Lower lobe of right lung (tissue), 2 donors: ENCODE results near the gene DLEC1. TPM values are rescaled to one million over a fixed set of nuclear protein-coding genes. Genes with fewer than 3 reads are reported as not detected.

Source experiments
- ATAC-seq, 2 donors: fragments of 200-7000 bp; cut with Tn5 transposase; one replicate each; pipeline ENCODE4 v1.9.1; 2020 to 2022; ENCODE audit warnings: mild to moderate bottlenecking in 2 of 2, moderate library complexity in 2 of 2
- DNase-seq: peaks from one replicate; pipeline ENCODE4 v3.0.0-alpha.2; 2020
- H3K27ac ChIP-seq: fragments of 200-600 bp; one replicate; pipeline ENCODE4 v1.8.0; 2022
- H3K27me3 ChIP-seq: fragments of 200-600 bp; one replicate; pipeline ENCODE4 v1.8.0; 2022; ENCODE audit warnings: low read depth
- H3K36me3 ChIP-seq: fragments of 200-600 bp; one replicate; pipeline ENCODE4 v1.8.0; 2022; ENCODE audit warnings: mild to moderate bottlenecking
- H3K4me1 ChIP-seq: fragments of 200-600 bp; one replicate; pipeline ENCODE4 v1.8.0; 2022
- H3K4me3 ChIP-seq: fragments of 200-600 bp; one replicate; pipeline ENCODE4 v1.8.0; 2022; ENCODE audit warnings: mild to moderate bottlenecking
- H3K9me3 ChIP-seq: fragments of 200-600 bp; one replicate; pipeline ENCODE4 v1.8.0; 2022
- intact Hi-C: fragments of 100-400 bp; cut with DNase I; formaldehyde crosslinking; loops from one replicate; pipeline ENCODE4 v1.11.0; 2022
- total RNA-seq: library from RNA; stranded (reverse); fragmentation: NEBNext Ultra II Directional; extraction: Animal tissue kit (Norgen Biotek cat#: 25700); gene quantifications from one replicate; pipeline ENCODE4 v1.2.1, GENCODE V29; 2021
- TF ChIP-seq, protein P1 (sequence below): fragments of 200-600 bp; IDR thresholded peaks from one replicate; pipeline ENCODE4 v1.8.0; 2022; ENCODE audit warnings: antibody characterized with exemption, mild to moderate bottlenecking
- donor health status: DM: no; HTN: yes; CAD: no; lungs with severe emphysema.

Gene DLEC1
- total RNA-seq, 1 donor from 2014 or later, result 15.0 TPM

DNA sequence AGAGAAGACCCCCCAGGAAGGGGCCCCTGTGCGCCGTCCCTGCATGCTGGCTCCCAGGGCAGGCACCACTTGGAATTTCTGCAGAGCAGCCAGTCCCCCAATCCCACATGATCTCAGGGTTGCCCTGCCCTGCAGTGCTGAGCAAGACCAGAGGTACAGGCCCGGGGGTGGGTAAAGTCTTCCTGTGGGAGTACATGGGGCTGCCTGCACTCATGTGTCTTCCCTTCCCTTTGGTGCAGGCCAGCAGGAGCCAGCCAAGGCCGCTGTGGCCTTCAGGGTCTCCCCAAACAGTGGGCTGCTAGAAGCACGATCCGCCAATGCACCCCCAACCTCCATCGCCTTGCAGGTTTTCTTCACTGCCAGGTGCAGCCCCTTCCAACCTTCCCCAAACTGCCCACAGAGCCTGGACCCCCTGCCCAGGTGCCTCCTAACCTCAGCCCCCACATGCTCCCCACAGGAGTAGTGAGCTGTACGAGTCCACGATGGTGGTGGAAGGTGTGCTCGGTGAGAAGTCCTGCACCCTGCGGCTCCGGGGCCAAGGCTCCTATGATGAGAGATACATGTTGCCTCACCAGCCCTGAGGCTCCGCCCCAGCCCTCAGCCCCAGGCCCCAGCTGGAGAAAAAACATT lies 82.9 kb downstream of the DLEC1 start:
- intact Hi-C loops, result no loop called here
- no peak overlapping the region for H3K27ac ChIP-seq
- peaks cover 85% of the 10 kb centered on the region for H3K36me3 ChIP-seq
- peaks cover 8% of the 10 kb centered on the region for H3K4me1 ChIP-seq
- H3K27me3 ChIP-seq, result no peaks in the 10 kb centered on the region
- no peak for ATAC-seq
- H3K4me3 ChIP-seq, result no peak overlapping the region
- TF ChIP-seq, protein P1, sequence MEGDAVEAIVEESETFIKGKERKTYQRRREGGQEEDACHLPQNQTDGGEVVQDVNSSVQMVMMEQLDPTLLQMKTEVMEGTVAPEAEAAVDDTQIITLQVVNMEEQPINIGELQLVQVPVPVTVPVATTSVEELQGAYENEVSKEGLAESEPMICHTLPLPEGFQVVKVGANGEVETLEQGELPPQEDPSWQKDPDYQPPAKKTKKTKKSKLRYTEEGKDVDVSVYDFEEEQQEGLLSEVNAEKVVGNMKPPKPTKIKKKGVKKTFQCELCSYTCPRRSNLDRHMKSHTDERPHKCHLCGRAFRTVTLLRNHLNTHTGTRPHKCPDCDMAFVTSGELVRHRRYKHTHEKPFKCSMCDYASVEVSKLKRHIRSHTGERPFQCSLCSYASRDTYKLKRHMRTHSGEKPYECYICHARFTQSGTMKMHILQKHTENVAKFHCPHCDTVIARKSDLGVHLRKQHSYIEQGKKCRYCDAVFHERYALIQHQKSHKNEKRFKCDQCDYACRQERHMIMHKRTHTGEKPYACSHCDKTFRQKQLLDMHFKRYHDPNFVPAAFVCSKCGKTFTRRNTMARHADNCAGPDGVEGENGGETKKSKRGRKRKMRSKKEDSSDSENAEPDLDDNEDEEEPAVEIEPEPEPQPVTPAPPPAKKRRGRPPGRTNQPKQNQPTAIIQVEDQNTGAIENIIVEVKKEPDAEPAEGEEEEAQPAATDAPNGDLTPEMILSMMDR, result no peak
- peak; percentile 36 for DNase-seq
- no peaks in the 10 kb centered on the region for H3K9me3 ChIP-seq

DNA sequence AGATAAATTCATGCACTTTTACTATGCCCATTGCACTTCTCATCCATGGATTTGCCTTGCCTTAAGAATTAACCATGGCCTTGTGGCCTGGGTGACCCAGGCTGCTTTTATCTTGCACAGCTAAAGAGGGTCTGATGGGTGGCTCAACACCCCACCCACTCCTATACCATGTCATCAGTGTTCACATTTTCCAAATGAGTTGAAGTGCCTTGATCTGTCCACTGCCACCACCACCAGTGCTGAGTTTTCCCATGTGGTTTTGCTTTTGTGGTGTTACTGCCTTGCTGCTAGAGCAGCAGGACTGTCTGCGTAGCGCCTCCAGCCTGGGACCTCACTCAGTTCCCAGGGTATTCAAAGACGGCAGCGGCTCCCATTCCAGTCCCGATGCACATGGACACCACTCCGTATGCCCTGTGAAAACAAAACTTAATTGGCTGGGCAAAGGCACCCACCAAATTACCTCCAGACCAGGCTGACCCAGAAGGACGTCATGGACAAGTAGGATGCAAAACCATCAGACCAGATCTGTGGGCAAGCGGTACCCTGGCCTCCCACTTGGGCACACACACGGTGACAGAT lies 83.8 kb downstream of the DLEC1 start:
- peaks cover 93% of the 10 kb centered on the region for H3K36me3 ChIP-seq
- TF ChIP-seq, protein P1, result no peak
- DNase-seq, result no peak

DNA sequence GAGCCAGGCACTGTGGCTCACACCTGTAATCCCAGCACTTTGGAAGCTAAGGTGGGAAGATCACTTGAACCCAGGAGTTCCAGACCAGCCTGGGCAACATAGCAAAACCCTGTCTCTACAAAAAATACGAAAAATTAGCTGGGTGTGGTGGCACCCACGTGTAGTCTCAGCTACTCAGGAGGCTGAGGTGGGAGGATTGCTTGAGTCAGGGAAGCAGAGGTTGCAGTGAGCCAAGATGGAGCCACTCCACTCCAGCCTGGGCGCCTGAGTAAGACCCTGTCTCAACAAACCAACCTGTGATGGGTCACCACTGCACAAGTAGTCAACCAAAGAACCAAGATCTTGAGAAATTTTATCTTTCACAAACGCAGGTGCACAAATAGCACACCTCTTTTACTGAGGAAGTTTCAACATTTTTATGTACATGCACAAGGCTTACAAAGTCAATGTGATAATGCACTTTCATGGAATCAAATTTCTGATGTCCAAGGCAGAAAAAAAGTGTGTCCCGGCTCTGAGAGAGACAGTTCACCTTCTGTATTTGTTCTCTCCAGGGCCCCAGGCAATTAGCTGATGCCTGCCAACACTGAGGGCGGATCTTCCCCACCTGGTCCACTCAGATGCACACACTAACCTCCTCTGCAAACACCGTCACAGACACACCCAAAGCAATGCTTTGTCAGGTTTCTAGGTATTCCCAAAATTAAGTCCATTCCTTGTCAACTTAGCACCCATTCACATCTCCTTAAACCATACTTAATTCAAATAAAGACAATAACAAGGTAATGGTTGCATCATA lies 85.5 kb downstream of the DLEC1 start:
- Histone ChIP-seq H3K4me3 (no peak overlapping the region), H3K4me1 (peaks cover 25% of the 10 kb centered on the region), H3K27ac (no peak overlapping the region), H3K27me3 (no peaks in the 10 kb centered on the region), H3K36me3 (peaks cover 100% of the 10 kb centered on the region), H3K9me3 (no peaks in the 10 kb centered on the region)
- ATAC-seq, result no peak
- intact Hi-C loops, result no loop called here
- no peak for DNase-seq
- TF ChIP-seq, protein P1, result no peak

More for the DNA sequence above, 83.8 kb downstream of the DLEC1 start:
- H3K4me1 ChIP-seq, result peaks cover 13% of the 10 kb centered on the region
- H3K4me3 ChIP-seq, result no peak overlapping the region
- no peak overlapping the region for H3K27ac ChIP-seq
- H3K9me3 ChIP-seq, result no peaks in the 10 kb centered on the region
- ATAC-seq, result no peak
- no peaks in the 10 kb centered on the region for H3K27me3 ChIP-seq
- intact Hi-C loops, result no loop called here

DNA sequence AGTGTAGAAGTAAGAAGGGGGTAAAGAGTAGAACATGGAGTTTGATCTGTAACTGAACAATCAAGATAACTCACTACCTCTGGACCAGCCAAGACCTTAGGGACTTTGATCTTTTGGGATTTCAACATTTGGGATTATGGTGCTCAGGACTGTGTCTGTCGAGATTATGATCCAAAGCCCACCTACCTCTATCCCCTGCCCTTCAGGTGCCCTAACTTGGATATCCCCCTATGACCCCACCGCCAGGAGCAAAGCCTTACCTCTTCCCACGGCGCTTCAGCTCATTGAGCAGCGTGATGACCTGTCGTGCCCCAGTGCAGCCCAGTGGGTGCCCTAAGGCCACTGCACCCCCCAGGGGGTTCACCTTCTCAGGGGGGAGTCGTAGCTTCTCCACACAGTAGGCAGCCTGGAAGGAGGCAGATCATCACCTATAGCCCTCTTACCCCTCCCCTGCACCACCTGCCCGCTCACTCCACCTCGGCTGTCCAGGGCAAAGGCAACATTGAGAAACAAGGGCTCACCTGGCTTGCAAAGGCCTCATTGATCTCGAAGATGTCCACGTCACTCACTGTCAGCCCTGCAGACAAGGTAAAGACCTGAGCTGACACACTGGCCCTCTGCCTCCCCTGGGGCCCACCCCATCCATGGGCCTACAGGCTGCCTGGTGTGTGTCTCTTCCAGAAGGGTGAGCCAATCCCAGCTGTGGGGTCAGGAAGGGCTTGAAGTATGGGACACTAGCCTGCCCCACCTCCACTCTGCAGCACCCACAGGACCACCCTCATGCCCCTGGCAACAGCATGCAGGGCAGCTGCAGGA lies 86.5 kb downstream of the DLEC1 start:
- H3K27ac ChIP-seq, result no peak overlapping the region
- peaks cover 100% of the 10 kb centered on the region for H3K36me3 ChIP-seq
- intact Hi-C loops, result no loop called here
- no peak overlapping the region for H3K4me3 ChIP-seq
- no peaks in the 10 kb centered on the region for H3K27me3 ChIP-seq
- no peak for ATAC-seq
- H3K4me1 ChIP-seq, result peaks cover 32% of the 10 kb centered on the region
- no peak for DNase-seq
- TF ChIP-seq, protein P1, result no peak
- H3K9me3 ChIP-seq, result no peaks in the 10 kb centered on the region
